ENCODE data around the gene PSPN. TPM values are rescaled to one million over a fixed set of nuclear protein-coding genes. Genes with fewer than 3 reads are reported as not detected.
"Not testable (repeated sequence)": the region's sequence is repeated elsewhere in the genome, so short reads cannot be mapped to it uniquely, and the experiment has no call there.

The PSPN gene
- polyA plus RNA-seq, 1 donor (not counting 4 experiments of a cell fraction or from before 2014, with no cell fraction given): 0.33 TPM

GRCh38 chr19:6402837-6403608 lies 27.3 kb upstream of the PSPN start:
- Histone ChIP-seq H3K4me1 (ENCODE audit: control insufficient read depth, extremely low read depth, insufficient read depth, low read length) (no peaks in the 10 kb centered on the region), H3K79me2 (ENCODE audit: control insufficient read depth, insufficient read depth, low read length) (no peaks in the 10 kb centered on the region), H3K36me3 (ENCODE audit: control insufficient read depth in 2 of 2, extremely low read depth in 1 of 2, insufficient read depth in 2 of 2, low read length in 2 of 2) (no peaks in the 10 kb centered on the region), H3K4me3 (ENCODE audit: control insufficient read depth in 2 of 3, extremely low read depth in 1 of 3, insufficient read depth in 2 of 3, low read depth in 1 of 3, low read length in 3 of 3) (no peak overlapping the region), H3K9me3 (ENCODE audit: control insufficient read depth, low read depth, low read length) (no peaks in the 10 kb centered on the region), H4K20me1 (ENCODE audit: control insufficient read depth, extremely low read depth, insufficient read depth, low read length) (no peaks in the 10 kb centered on the region), H3K27ac (ENCODE audit: control insufficient read depth, insufficient read depth, low read length) (no peak overlapping the region), H3K9me1 (ENCODE audit: control insufficient read depth, extremely low read depth, insufficient read depth, low read length) (no peaks in the 10 kb centered on the region), H3K4me2 (ENCODE audit: control insufficient read depth, extremely low read depth, insufficient read depth, low read depth, low read length) (no peak overlapping the region), H2AFZ (ENCODE audit: control insufficient read depth, low read length) (no peak overlapping the region), H3K27me3 (ENCODE audit: control insufficient read depth, extremely low read depth, insufficient read depth, low read length) (no peaks in the 10 kb centered on the region), H3K9ac (ENCODE audit: control insufficient read depth, extremely low read depth, insufficient read depth, low read length) (no peak overlapping the region)
- no peak for DNase-seq (ENCODE audit: low read depth, low spot score)
- no peak for FAIRE-seq
- dilution Hi-C loops (cut with MboI; ENCODE audit: extremely low pct_ligation_motif_present, low sequenced_read_pairs): no loop called here
- TF ChIP-seq EZH2 (IDR thresholded peaks at IDR 0.05; ENCODE audit: low read length) (no peak), CTCF (optimal IDR thresholded peaks at IDR 0.05 in 1 of 3, IDR thresholded peaks at IDR 0.05 in 1 of 3, conservative IDR thresholded peaks at IDR 0.05 in 1 of 3; ENCODE audit: extremely low read depth in 1 of 3, insufficient read depth in 2 of 3, low read length in 3 of 3) (no peak)

- no peaks in the 10 kb centered on the region for H3K27me3 ChIP-seq (ENCODE audit: control insufficient read depth, extremely low read depth, insufficient read depth, low read length)
- no peak overlapping the region for H3K27ac ChIP-seq (ENCODE audit: control insufficient read depth, insufficient read depth, low read length)
- FAIRE-seq: no peak
- H3K4me1 ChIP-seq (ENCODE audit: control insufficient read depth, extremely low read depth, insufficient read depth, low read length): no peaks in the 10 kb centered on the region
- TF ChIP-seq CTCF (optimal IDR thresholded peaks at IDR 0.05 in 1 of 3, IDR thresholded peaks at IDR 0.05 in 1 of 3, conservative IDR thresholded peaks at IDR 0.05 in 1 of 3; ENCODE audit: extremely low read depth in 1 of 3, insufficient read depth in 2 of 3, low read length in 3 of 3) (no peak), EZH2 (IDR thresholded peaks at IDR 0.05; ENCODE audit: low read length) (no peak)
- no peak overlapping the region for H3K4me3 ChIP-seq (ENCODE audit: control insufficient read depth in 2 of 3, extremely low read depth in 1 of 3, insufficient read depth in 2 of 3, low read depth in 1 of 3, low read length in 3 of 3)
- no peaks in the 10 kb centered on the region for H3K9me3 ChIP-seq (ENCODE audit: control insufficient read depth, low read depth, low read length)
- no peaks in the 10 kb centered on the region for H4K20me1 ChIP-seq (ENCODE audit: control insufficient read depth, extremely low read depth, insufficient read depth, low read length)
- no peak overlapping the region for H3K9ac ChIP-seq (ENCODE audit: control insufficient read depth, extremely low read depth, insufficient read depth, low read length)
- H3K9me1 ChIP-seq (ENCODE audit: control insufficient read depth, extremely low read depth, insufficient read depth, low read length): no peaks in the 10 kb centered on the region
- H3K4me2 ChIP-seq (ENCODE audit: control insufficient read depth, extremely low read depth, insufficient read depth, low read depth, low read length): no peak overlapping the region
- H3K36me3 ChIP-seq (ENCODE audit: control insufficient read depth in 2 of 2, extremely low read depth in 1 of 2, insufficient read depth in 2 of 2, low read length in 2 of 2): no peaks in the 10 kb centered on the region
- no peaks in the 10 kb centered on the region for H3K79me2 ChIP-seq (ENCODE audit: control insufficient read depth, insufficient read depth, low read length)
- H2AFZ ChIP-seq (ENCODE audit: control insufficient read depth, low read length): no peak overlapping the region
- no peak for DNase-seq (ENCODE audit: low read depth, low spot score)
- dilution Hi-C loops (cut with MboI; ENCODE audit: extremely low pct_ligation_motif_present, low sequenced_read_pairs): no loop called here
These were observed 26.3 kb upstream of the PSPN start for GRCh38 chr19:6402058-6402457.

GRCh38 chr19:6400062-6400944 lies 24.6 kb upstream of the PSPN start:
- H3K4me2 ChIP-seq (ENCODE audit: control insufficient read depth, extremely low read depth, insufficient read depth, low read depth, low read length); dilution Hi-C loops (cut with MboI; ENCODE audit: extremely low pct_ligation_motif_present, low sequenced_read_pairs); H3K27ac ChIP-seq (ENCODE audit: control insufficient read depth, insufficient read depth, low read length); H3K9me3 ChIP-seq (ENCODE audit: control insufficient read depth, low read depth, low read length); H3K4me3 ChIP-seq (ENCODE audit: control insufficient read depth in 2 of 3, extremely low read depth in 1 of 3, insufficient read depth in 2 of 3, low read depth in 1 of 3, low read length in 3 of 3); H3K79me2 ChIP-seq (ENCODE audit: control insufficient read depth, insufficient read depth, low read length); H4K20me1 ChIP-seq (ENCODE audit: control insufficient read depth, extremely low read depth, insufficient read depth, low read length); H2AFZ ChIP-seq (ENCODE audit: control insufficient read depth, low read length); H3K9me1 ChIP-seq (ENCODE audit: control insufficient read depth, extremely low read depth, insufficient read depth, low read length); H3K27me3 ChIP-seq (ENCODE audit: control insufficient read depth, extremely low read depth, insufficient read depth, low read length); DNase-seq (ENCODE audit: low read depth, low spot score); H3K36me3 ChIP-seq (ENCODE audit: control insufficient read depth in 2 of 2, extremely low read depth in 1 of 2, insufficient read depth in 2 of 2, low read length in 2 of 2); H3K9ac ChIP-seq (ENCODE audit: control insufficient read depth, extremely low read depth, insufficient read depth, low read length); H3K4me1 ChIP-seq (ENCODE audit: control insufficient read depth, extremely low read depth, insufficient read depth, low read length); FAIRE-seq: not testable (repeated sequence)

Data from keratinocyte (primary cell).